ENCODE data around the gene PIK3C2A. TPM values are rescaled to one million over a fixed set of nuclear protein-coding genes. Genes with fewer than 3 reads are reported as not detected.
"Not testable (repeated sequence)": the region's sequence is repeated elsewhere in the genome, so short reads cannot be mapped to it uniquely, and the experiment has no call there.

PIK3C2A gene
- total RNA-seq, 1 donor from 2014 or later = 63.1 TPM

DNA sequence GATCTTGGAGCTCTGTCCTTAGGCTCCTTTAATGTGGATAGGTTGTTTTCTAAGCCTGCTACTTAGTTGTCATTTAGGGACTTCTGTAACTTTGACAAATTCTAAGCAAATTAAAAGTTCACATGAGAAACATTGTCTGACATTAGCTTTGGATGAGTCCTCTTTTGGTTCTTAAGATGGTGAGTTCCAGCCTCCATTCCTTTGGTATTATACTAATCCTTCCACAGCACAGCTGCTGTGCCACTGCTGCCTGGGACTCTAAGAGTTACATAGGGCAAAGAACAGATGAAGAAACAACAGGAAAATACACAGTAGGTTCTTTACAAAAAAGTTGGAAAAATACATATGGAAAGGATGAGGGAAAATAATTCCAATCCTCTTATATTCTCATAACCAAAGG, 25.3 kb upstream of the PIK3C2A start:
- H3K27ac Mint-ChIP-seq (ENCODE audit: unreplicated experiment) = no peak overlapping the region
- H3K9me3 Mint-ChIP-seq (ENCODE audit: unreplicated experiment) = no peaks in the 10 kb centered on the region
- no peaks in the 10 kb centered on the region for H3K27me3 Mint-ChIP-seq (ENCODE audit: unreplicated experiment)
- TF ChIP-seq, protein P1, sequence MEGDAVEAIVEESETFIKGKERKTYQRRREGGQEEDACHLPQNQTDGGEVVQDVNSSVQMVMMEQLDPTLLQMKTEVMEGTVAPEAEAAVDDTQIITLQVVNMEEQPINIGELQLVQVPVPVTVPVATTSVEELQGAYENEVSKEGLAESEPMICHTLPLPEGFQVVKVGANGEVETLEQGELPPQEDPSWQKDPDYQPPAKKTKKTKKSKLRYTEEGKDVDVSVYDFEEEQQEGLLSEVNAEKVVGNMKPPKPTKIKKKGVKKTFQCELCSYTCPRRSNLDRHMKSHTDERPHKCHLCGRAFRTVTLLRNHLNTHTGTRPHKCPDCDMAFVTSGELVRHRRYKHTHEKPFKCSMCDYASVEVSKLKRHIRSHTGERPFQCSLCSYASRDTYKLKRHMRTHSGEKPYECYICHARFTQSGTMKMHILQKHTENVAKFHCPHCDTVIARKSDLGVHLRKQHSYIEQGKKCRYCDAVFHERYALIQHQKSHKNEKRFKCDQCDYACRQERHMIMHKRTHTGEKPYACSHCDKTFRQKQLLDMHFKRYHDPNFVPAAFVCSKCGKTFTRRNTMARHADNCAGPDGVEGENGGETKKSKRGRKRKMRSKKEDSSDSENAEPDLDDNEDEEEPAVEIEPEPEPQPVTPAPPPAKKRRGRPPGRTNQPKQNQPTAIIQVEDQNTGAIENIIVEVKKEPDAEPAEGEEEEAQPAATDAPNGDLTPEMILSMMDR (IDR thresholded peaks at IDR 0.05) = no peak
- DNase-seq (ENCODE audit: extremely low spot score, unreplicated experiment) = no peak
- H3K4me1 Mint-ChIP-seq (ENCODE audit: unreplicated experiment) = peaks cover 4% of the 10 kb centered on the region
- H3K4me3 Mint-ChIP-seq (ENCODE audit: unreplicated experiment) = no peak overlapping the region
- no peaks in the 10 kb centered on the region for H3K36me3 Mint-ChIP-seq (ENCODE audit: unreplicated experiment)

DNA sequence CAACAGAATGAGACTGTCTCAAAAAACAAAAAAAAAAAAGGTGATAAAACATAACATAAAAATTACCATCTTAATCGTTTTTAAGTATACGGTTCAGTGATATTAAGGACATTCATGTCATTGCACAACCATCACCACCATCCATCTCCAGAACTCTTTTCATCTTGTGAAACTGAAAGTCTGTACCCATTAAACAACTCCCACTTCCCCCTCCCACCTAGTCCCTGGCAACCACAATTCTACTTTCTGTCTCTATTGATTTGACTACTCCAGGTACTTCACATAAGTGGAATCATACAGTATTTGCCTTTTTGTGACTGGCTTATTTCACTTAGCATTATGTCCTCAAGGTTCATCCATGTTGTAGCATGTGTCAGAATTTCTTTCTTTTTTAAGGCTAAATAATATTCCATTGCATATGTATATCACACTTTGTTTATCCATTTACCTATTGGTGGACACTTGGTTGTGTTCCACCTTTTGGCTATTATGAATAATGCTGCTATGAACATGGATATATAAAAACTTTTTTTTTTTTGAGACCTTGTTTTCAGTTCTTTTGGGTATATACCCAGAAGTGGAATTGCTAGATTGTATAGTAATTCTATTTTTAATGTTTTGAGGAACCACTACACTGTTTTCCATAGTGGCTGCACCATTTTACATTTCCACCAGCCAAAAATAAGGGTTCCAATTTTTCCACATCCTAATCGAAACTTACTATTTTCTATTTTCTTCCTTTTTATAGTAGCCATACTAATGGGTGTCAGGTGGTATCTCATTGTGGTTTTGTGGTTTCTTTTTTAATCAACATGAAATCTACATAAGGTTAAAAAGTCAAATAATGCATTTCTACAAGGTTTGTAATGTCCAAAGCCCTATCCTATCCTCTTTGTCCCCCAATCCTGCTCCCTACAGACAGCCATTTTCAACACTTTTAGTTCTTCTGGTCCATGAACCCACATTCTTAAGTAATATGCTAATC, 23.4 kb upstream of the PIK3C2A start:
- Mint-ChIP-seq H3K9me3 (ENCODE audit: unreplicated experiment) (no peaks in the 10 kb centered on the region), H3K4me3 (ENCODE audit: unreplicated experiment) (no peak overlapping the region), H3K36me3 (ENCODE audit: unreplicated experiment) (no peaks in the 10 kb centered on the region), H3K27ac (ENCODE audit: unreplicated experiment) (no peak overlapping the region), H3K27me3 (ENCODE audit: unreplicated experiment) (no peaks in the 10 kb centered on the region), H3K4me1 (ENCODE audit: unreplicated experiment) (peaks cover 4% of the 10 kb centered on the region)
- DNase-seq (ENCODE audit: extremely low spot score, unreplicated experiment) = no peak
- TF ChIP-seq, protein P1 (IDR thresholded peaks at IDR 0.05) = no peak

DNA sequence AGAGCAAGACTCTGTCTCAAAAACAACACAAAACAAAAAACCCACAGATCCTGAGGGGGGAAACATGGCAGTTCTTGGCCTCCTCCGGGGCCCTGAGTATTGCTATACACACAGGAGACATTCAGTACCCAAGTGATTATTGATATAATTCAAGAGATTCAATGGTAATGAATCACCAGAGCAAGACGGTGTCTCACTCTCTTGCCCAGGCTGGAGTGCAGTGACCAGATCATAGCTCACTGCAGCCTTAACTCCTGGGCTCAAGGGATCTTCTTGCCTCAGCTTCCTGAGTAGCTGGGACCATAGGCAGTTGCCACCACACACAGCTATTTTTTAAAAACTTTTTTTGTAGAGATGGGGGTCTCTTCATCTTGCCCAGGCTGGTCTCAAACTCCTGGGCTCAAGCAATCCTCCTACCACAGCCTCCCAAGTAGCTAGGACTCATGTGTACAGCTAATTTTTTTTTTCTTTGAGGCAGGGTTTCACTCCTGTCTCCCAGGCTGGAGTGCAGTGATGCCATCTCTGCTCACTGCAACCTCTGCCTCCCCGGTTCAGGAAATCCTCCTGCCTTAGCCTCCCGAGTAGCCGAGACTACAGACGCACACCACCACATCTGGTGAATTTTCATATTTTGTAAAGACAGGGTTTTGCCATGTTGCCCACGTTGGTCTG, 21.8 kb upstream of the PIK3C2A start:
- Mint-ChIP-seq H3K9me3 (ENCODE audit: unreplicated experiment) (no peaks in the 10 kb centered on the region), H3K27ac (ENCODE audit: unreplicated experiment) (no peak overlapping the region), H3K4me3 (ENCODE audit: unreplicated experiment) (no peak overlapping the region), H3K4me1 (ENCODE audit: unreplicated experiment) (peaks cover 4% of the 10 kb centered on the region), H3K27me3 (ENCODE audit: unreplicated experiment) (no peaks in the 10 kb centered on the region), H3K36me3 (ENCODE audit: unreplicated experiment) (no peaks in the 10 kb centered on the region)
- DNase-seq (ENCODE audit: extremely low spot score, unreplicated experiment) = no peak
- TF ChIP-seq, protein P1 (IDR thresholded peaks at IDR 0.05) = no peak

DNA sequence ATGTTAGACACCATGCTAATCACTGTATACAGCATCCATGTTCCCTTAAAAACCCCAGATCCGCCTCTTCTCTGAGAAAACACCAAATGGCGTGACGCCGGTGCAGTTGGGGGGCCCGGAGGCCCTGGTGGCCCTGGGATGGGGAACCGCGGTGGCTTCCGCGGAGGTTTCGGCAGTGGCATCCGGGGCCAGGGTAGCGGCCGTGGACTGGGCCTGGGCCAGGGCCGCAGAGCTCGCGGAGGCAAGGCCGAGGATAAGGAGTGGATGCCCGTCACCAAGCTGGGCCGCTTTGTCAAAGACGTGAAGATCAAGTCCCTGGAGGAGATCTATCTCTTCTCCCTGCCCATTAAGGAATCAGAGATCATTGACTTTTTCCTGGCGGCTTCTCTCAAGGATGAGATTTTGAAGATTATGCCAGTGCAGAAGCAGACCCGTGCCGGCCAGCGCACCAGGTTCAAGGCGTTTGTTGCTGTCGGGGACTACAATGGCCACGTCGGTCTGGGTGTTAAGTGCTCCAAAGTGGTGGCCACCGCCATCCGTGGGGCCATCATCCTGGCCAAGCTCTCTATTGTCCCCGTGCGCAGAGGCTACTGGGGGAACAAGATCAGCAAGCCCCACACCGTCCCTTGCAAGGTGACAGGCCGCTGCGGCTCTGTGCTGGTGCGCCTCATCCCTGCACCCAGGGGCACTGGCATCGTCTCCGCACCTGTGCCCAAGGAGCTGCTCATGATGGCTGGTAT, 20.6 kb upstream of the PIK3C2A start:
- H3K9me3 Mint-ChIP-seq (ENCODE audit: unreplicated experiment); H3K27me3 Mint-ChIP-seq (ENCODE audit: unreplicated experiment); H3K4me3 Mint-ChIP-seq (ENCODE audit: unreplicated experiment); H3K36me3 Mint-ChIP-seq (ENCODE audit: unreplicated experiment); H3K27ac Mint-ChIP-seq (ENCODE audit: unreplicated experiment); H3K4me1 Mint-ChIP-seq (ENCODE audit: unreplicated experiment); DNase-seq (ENCODE audit: extremely low spot score, unreplicated experiment): not testable (repeated sequence)

DNA sequence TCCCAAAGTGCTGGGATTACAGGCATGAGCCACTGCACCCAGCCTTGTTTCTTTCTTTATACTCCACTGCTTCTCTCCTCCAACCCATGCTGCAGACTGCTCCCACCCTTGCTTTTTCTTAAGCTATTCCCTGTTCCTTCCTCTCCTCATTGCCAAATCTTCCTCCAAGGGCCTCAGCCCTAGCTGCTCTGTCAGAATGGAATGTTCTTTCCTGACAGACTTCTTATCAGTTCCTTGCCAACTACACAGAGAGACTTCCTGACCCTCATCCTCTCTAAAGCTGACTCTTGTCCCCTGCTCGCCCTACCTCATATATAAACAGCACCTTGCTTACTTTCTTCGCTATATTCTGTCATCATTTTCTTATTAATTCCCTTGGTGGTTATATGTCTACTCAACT, 16.9 kb upstream of the PIK3C2A start:
- H3K9me3 Mint-ChIP-seq (ENCODE audit: unreplicated experiment) = no peaks in the 10 kb centered on the region

More for the DNA sequence above, 16.9 kb upstream of the PIK3C2A start:
- TF ChIP-seq, protein P1 (IDR thresholded peaks at IDR 0.05) = no peak
- no peak for DNase-seq (ENCODE audit: extremely low spot score, unreplicated experiment)
- Mint-ChIP-seq H3K4me3 (ENCODE audit: unreplicated experiment) (no peak overlapping the region), H3K27me3 (ENCODE audit: unreplicated experiment) (no peaks in the 10 kb centered on the region), H3K36me3 (ENCODE audit: unreplicated experiment) (no peaks in the 10 kb centered on the region), H3K27ac (ENCODE audit: unreplicated experiment) (no peak overlapping the region), H3K4me1 (ENCODE audit: unreplicated experiment) (no peaks in the 10 kb centered on the region)
